ENCODE data around the gene RBBP7.

The RBBP7 gene

DNA sequence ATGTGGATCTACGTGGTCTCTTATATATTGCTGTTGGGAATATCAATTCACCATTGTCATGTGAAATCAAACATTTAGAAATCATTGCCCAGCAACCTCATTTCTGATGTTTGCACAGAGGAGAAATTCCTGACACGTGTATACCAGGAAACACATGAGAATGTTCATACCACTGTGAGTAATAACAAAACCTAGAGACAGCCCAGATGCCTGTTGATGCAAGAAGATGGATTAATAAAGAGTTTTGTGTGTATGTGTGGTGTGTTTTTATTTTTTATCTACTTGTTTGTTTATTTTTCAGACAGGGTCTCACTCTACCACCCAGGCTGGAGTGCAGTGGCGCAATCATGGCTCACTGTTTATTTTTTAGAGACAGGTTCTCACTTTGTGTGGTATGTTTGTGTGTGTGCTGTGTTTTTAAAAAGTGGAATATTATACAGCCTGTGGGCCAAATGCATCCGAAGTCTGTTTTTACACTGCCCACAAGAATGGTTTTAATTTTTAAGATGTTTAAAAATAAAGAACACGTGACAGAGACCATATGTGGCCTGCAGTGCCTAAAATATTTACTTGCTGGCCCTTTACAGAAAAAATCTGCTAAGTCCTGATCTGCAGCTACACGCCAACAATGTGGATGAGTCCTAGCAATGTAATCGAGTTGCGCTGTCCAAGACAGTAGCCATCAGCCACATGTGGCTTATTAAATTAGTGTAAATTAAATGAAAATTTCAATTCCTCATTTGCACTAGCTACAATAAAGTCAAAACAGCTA is 44.7 kb downstream of the RBBP7 start:
- peak; percentile 58 for DNase-seq (ENCODE audit: low spot score)

DNA sequence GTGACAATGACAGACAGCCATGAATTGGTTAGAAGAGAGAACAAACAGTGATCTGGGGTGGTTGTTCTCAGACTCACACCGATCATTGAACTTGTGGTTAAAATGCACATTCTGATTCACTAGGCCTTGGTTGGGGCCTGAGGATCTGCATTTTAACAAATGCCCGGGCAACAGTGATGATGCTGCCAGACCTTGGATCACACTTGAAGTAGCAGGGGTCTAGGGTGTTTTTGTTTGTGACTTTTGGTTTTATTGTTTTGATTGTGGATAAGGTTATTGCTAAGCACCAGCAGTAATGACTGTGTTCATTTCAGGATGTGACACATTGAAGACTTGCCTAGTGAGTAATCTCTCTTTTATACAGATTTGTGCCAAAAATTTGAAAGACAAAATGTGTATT is 47.4 kb downstream of the RBBP7 start:
- DNase-seq (ENCODE audit: low spot score): peak; percentile 71

DNA sequence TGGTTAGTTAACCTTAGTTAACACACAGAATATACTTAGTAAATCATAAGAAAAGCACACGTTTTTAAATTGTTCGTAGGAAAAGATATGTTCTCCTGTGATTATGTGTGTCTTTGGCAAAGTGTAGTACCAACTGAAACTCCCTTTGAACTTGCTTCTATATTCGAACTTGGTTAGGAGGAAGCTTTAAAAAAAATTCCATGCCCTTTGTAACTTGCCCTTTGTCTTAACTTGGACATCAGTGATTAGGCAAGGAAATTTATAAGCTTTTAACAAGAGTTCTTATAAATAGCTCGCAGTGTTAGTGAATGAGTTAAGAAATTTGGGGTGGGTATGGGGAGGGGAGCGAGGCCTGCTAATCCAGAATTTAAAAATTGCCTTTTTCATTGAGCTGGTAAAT is 50.5 kb downstream of the RBBP7 start:
- no peak for DNase-seq (ENCODE audit: low spot score)

DNA sequence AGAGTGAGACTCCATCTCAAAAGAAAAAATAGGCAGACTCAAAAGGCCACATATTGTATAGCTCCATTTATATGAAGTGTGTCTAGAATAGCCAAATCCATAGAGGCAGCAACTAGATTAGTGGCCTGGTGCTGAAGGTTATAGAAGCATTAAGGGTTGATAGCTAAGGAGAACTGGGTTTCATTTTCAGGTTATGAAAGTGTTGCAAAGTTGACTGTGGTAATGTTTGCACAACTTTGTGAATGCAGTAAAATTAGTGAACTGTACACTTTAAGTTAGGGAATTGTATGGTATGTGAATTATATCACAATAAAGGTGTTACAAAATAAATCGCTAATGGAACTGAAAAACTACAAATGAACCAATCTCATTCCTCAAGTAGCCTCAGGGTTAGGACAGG is 55.6 kb downstream of the RBBP7 start:
- DNase-seq (ENCODE audit: low spot score): no peak

DNA sequence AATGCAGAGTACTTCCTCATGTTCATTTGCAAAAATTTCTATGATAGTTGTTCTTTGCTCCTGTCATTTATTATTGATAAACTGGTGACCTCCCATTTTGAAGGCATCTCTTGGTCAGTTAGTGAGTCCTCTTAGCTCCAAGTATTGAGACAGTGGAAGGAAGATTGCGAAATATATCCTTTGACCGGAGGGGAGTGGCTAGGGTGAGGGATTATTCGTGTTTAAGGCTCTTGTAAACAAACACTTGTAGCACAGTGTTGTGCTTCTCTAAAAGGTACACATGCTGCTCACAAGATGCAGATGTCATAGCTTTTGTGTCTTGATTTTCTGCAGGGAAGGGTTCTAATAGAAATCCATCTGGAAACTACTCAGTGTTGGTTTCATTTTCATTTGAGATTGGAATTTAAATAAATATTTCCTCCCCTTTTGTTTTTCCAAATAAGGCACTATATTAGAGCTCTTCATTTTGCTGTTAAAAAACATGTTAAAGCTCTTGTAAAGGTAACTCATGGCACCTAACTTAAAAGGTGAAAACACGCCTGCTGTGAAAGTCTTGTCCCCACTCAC is 62.1 kb downstream of the RBBP7 start:
- no peak for DNase-seq (ENCODE audit: low spot score)

DNA sequence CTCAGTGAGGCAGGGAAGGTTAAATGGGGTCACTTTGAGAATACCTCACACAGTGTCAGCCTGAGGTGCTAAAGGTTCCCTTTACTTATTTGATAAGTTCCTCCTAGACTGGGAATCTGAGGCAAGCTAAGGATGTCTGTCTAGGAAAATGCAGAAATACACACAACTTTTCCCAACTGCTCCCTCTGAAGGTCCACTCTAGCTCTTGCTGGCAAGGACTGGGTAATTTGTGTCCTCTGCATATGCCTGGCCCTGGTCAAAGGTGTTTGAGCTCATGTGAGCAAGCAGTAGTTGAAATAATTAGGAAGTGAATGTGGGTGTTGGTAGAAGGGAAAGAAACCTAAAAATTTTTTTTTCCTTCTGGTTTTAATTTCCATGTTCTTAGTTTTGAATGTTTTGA is 62.6 kb downstream of the RBBP7 start:
- peak; percentile 39 for DNase-seq (ENCODE audit: low spot score)

DNA sequence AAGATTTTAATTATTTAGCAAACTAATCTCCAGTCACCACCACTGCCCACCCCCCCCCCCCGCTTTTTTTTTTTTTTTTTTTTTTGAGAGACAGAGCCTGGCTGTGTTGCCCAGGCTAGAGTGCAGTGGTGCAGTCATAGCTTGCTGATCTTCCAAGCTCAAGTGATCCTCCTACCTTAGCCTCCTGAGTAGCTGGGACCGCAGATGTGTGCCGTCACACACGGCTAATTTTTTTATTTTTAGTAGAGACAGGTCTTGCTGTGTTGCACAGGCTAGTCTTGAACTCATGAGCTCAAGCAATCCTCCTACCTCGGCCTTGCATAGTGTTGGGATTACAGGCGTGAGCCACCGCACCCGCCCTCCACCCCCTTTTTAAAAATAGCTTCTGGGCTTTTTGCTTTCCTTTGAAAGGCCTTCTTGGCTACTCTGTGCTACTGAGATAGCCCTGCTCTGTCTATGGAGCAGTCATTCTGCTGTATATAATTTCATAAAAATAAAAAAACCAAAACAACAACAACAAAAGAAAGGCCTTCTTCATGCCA is 65.2 kb downstream of the RBBP7 start:
- no peak for DNase-seq (ENCODE audit: low spot score)

DNA sequence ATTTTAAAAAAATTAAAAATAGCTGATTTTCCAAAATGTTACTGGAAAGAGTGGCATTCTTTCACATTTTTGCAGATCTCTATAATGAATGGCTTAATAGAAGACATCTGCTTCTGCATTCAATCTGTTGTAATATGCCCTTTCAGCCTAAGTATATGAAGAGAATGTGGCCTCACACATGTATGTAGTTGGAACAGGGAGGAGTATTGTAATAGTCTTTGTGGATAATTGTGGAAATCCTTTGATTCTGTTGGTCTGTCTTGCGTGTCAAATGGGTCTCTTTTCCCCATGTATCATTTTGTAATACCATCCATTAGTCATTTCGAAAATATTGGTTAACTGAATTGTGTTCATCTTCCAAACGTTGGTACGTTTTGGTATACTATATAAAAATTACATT is 72.3 kb downstream of the RBBP7 start:
- no peak for DNase-seq (ENCODE audit: low spot score)

DNA sequence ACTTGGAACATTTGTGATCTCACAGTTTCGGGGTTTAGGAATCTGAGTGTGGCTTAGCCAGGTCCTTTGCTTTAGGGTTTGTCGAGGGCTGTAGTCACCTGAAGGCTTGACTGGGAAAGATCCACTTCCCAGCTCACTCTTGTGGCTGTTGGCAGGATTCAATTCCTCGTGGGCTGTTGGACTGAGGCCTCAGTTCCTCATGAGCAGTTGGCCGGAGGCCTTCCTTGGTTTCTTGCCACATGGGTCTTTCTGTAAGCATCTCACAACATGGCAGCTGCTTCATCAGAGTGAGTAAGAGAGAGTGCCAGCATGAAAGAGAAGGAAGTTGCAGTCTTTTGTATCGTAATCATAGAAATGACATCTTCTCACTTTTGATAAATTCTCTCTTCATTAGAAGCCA is 72.8 kb downstream of the RBBP7 start:
- DNase-seq (ENCODE audit: low spot score): no peak

DNA sequence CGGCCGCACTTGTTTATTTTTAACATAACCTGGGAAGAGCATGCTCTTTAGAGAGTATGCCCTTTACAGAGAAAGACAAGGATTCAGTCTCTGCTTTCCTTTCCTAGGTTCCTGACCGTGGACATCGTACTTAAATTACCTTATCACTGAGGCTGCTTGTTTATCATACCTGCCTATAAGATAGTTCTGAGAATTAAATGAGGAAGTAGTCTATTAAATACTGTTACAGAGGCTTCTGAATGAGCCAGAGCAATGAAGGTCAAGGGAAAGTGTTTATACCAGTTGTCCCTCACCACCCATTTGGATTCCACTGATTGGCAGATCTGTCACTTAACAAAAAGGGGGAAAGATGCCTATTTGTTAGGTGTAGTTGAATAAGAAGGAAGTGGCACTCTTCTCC is 73.9 kb downstream of the RBBP7 start:
- no peak for DNase-seq (ENCODE audit: low spot score)

Measured in kidney tubule cell (primary cell).